RWPE2 (cell line): ENCODE results near the gene GABRD.

Source experiments
- ATAC-seq: fragments of 200-7000 bp; cut with Tn5 transposase; 3 replicates; pipeline ENCODE4 v1.9.1; 2021; ENCODE audit warnings: low read depth
- DNase-seq: peaks from one replicate; pipeline ENCODE4 v3.0.0-alpha.2; 2020; ENCODE audit warnings: low spot score
- H3K27ac ChIP-seq: fragments of 450-650 bp; 2 replicates; pipeline ENCODE4 v1.5.1; 2017; ENCODE audit warnings: mild to moderate bottlenecking; ENCODE audit not compliant: poor library complexity, severe bottlenecking
- H3K27me3 ChIP-seq: fragments of 250-450 bp; sonication (Bioruptor Pico); 2 replicates; pipeline ENCODE4 v1.5.1; 2021; ENCODE audit warnings: mild to moderate bottlenecking, moderate library complexity; ENCODE audit not compliant: insufficient read depth, poor library complexity, severe bottlenecking
- H3K36me3 ChIP-seq: fragments of 250-450 bp; sonication (Bioruptor Pico); 2 replicates; pipeline ENCODE4 v1.5.1; 2020; ENCODE audit warnings: low read depth, mild to moderate bottlenecking, moderate library complexity
- H3K4me1 ChIP-seq: fragments of 250-450 bp; sonication (Bioruptor Pico); 2 replicates; pipeline ENCODE4 v1.5.1; 2021; ENCODE audit warnings: mild to moderate bottlenecking, moderate library complexity; ENCODE audit not compliant: insufficient read depth, poor library complexity, severe bottlenecking
- H3K4me3 ChIP-seq: fragments of 250-450 bp; sonication (Bioruptor Pico); 2 replicates; pipeline ENCODE4 v1.5.1; 2021; ENCODE audit warnings: mild to moderate bottlenecking, moderate library complexity; ENCODE audit not compliant: severe bottlenecking
- H3K9me3 ChIP-seq: fragments of 250-450 bp; sonication (Bioruptor Pico); 2 replicates; pipeline ENCODE4 v1.5.1; 2021; ENCODE audit warnings: mild to moderate bottlenecking, moderate library complexity; ENCODE audit not compliant: severe bottlenecking
- CTCF ChIP-seq: fragments of 450-650 bp; IDR thresholded peaks from one replicate; pipeline ENCODE4 v1.5.1; 2017; ENCODE audit warnings: mild to moderate bottlenecking, moderate library complexity; ENCODE audit not compliant: poor library complexity, severe bottlenecking

The GABRD gene

GRCh38 chr1:2049225-2049717, 30.1 kb downstream of the GABRD start:
- peak; percentile 54 for ATAC-seq
- peak overlapping the region; percentile 54 for H3K27ac ChIP-seq
- no peak for DNase-seq
- H3K36me3 ChIP-seq, result no peaks in the 10 kb centered on the region
- peak; percentile 47 for TF ChIP-seq CTCF
- no peaks in the 10 kb centered on the region for H3K9me3 ChIP-seq
- no peaks in the 10 kb centered on the region for H3K27me3 ChIP-seq
- H3K4me3 ChIP-seq, result peak overlapping the region; percentile 57
- H3K4me1 ChIP-seq, result no peaks in the 10 kb centered on the region

DNA sequence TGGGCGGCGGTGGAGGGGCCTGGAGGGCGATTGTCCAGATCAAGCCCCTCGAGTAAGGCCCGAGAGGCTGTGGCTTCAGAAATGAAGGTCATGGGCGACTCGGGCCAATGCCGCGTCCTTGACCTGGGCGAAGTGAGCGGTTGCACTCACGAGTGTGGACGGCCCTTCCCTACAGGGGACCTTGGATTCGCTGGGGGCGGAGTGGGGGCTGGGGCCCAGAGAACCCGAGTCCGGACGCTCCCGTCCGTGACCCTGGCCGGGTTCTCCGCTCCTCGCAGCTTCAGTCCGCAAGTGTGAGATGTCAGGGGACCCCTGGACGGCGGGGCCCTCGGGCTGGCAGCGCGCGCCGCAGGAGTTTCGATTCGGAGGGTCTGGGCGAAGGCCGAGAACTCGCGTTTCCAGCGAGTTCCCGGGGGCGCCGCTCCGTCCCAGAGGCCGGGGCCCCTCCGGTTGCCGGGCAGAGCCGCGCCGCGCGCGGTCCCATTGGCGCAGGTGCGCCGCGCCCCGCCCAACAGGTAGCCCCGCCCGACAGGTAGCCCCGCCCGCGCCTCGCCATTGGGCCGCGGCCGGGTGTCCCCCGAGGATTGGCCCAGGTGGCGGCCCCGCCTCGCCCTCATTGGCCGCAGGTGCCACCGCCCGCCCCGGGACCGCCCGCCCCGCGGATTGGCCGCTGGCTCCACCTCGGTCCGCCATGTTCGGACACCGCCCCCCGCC, 30.7 kb downstream of the GABRD start, which contains the start of gene PRKCZ:
Gene PRKCZ (plus strand): TSS at position 694 of the 714 bp plus-strand sequence. CDS start 220 bp downstream, outside the sequence.
- no peaks in the 10 kb centered on the region for H3K4me1 ChIP-seq
- no peaks in the 10 kb centered on the region for H3K36me3 ChIP-seq
- no peaks in the 10 kb centered on the region for H3K27me3 ChIP-seq
- peak within 1 kb of the TSS; percentile 54 for H3K27ac ChIP-seq
- no peaks in the 10 kb centered on the region for H3K9me3 ChIP-seq
- TF ChIP-seq CTCF, result peak; percentile 19
- peak within 1 kb of the TSS; percentile 57 for H3K4me3 ChIP-seq
- ATAC-seq, result peak; percentile 78
- DNase-seq, result peak; percentile 96

- Histone ChIP-seq H3K9me3 (no peaks in the 10 kb centered on the region), H3K36me3 (peaks cover 2% of the 10 kb centered on the region; the same call in 1 of the 2 replicates), H3K27me3 (no peaks in the 10 kb centered on the region), H3K4me1 (no peaks in the 10 kb centered on the region), H3K4me3 (peak overlapping the region; percentile 57), H3K27ac (peak overlapping the region; percentile 54)
- peak; percentile 11; the same call in 2 of the 3 replicates for ATAC-seq
- no peak for TF ChIP-seq CTCF
- no peak for DNase-seq
Observed at GRCh38 chr1:2050461-2050792, 31.3 kb downstream of the GABRD start.

DNA sequence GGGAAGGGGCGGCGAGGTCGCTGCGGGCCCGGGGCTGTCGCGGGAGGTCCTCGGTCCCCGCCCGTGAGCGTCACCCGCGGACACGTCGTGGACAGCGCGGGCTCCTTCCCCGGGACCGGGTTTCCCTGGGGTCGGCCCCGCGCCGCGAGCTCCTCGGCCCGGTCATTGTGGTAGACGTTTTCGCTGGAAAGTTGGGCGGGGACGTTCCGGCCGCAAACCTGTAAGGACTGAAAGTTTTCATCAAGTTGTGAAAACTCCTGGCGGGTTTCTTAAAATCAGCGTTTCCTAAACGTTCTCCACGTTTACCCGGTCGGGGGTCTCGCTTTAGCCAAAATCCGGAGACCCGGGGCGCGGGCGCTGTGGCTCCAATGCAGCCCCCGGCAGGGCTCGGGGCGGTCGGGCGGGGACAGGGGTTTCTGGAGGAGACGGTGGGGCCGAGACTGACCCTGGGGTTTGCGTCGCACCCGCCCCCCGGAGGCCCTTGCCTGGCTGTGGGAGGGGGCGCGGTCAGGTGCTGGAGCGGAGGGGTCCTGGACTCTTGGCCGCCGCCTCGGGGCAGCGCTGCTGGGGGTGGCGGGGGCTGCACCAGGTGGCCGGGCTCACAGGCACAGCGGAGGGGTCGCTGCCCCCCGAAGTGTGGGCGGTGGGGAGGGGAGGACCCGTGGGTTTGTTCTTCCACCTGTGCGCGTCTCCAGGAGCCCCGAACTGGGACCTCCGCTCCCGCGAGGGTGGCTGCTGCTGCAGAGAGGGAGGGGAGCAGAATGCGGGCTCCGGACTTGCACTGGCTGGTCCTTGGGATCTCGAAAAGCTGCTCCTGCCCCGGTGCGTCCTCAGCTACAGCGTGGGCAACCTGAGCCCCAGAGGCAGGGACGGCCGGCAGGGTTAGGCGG, 31.9 kb downstream of the GABRD start:
- Histone ChIP-seq H3K9me3 (no peaks in the 10 kb centered on the region), H3K4me1 (no peaks in the 10 kb centered on the region), H3K36me3 (peaks cover 9% of the 10 kb centered on the region; the same call in 1 of the 2 replicates), H3K4me3 (peak overlapping the region; percentile 57), H3K27me3 (no peaks in the 10 kb centered on the region), H3K27ac (peak overlapping the region; percentile 54)
- no peak for TF ChIP-seq CTCF
- DNase-seq (no peak), ATAC-seq (no peak)
